Smooth muscle cell (in vitro differentiated cells): ENCODE data around the gene NFIB. TPM values are rescaled to one million over a fixed set of nuclear protein-coding genes. Genes with fewer than 3 reads are reported as not detected.

Experiments
- DNase-seq: peaks from one replicate; lab custom pipeline; 2025; ENCODE audit not compliant: unreplicated experiment; lab: John Stamatoyannopoulos, UW
- H2AFZ ChIP-seq: fragments of 200-600 bp; sonication (generic); 2 replicates; pipeline ENCODE4 v1.6.0; 2016; ENCODE audit warnings: antibody characterized with exemption, low read depth, mild to moderate bottlenecking
- H3F3A ChIP-seq: fragments of 200-600 bp; sonication (generic); 2 replicates; pipeline ENCODE4 v1.6.0; 2017; ENCODE audit warnings: antibody characterized with exemption, low read depth
- H3K27ac ChIP-seq: fragments of 200-600 bp; sonication (generic); 2 replicates; pipeline ENCODE4 v1.5.1; 2016; ENCODE audit warnings: low read depth, mild to moderate bottlenecking
- H3K27me3 ChIP-seq: fragments of 200-600 bp; sonication (generic); 2 replicates; pipeline ENCODE4 v1.6.1; 2016; ENCODE audit warnings: low read depth, mild to moderate bottlenecking
- H3K36me3 ChIP-seq: fragments of 200-600 bp; sonication (generic); 2 replicates; pipeline ENCODE4 v1.5.1; 2016; ENCODE audit warnings: low read depth
- H3K4me1 ChIP-seq: fragments of 200-600 bp; sonication (generic); 2 replicates; pipeline ENCODE4 v1.5.1; 2016; ENCODE audit warnings: low read depth
- H3K4me2 ChIP-seq: fragments of 200-600 bp; sonication (generic); 2 replicates; pipeline ENCODE4 v1.6.0; 2016; ENCODE audit warnings: mild to moderate bottlenecking
- H3K4me3 ChIP-seq: fragments of 200-600 bp; sonication (generic); 2 replicates; pipeline ENCODE4 v1.5.1; 2016; ENCODE audit warnings: mild to moderate bottlenecking
- H3K79me2 ChIP-seq: fragments of 200-600 bp; sonication (generic); 2 replicates; pipeline ENCODE4 v1.6.0; 2016; ENCODE audit warnings: low read depth, mild to moderate bottlenecking
- H3K9ac ChIP-seq: fragments of 200-600 bp; sonication (generic); 2 replicates; pipeline ENCODE4 v1.6.0; 2016; ENCODE audit warnings: low read depth
- H3K9me3 ChIP-seq: fragments of 200-600 bp; sonication (generic); replicated peaks from 2 replicates; pipeline ENCODE4 v1.5.1; 2016; ENCODE audit warnings: low read depth
- H4K20me1 ChIP-seq: fragments of 200-600 bp; sonication (generic); 2 replicates; pipeline ENCODE4 v1.6.0; 2016; ENCODE audit warnings: low read depth
- WGBS: methylation state at CpG from one replicate; pipeline ENCODE4 v1.1.7; 2016; ENCODE audit warnings: low lambda C conversion rate; 5-methylcytosine and 5-hydroxymethylcytosine counted together
- polyA plus RNA-seq: library from polyadenylated mRNA; unstranded; fragments of >200 nt; fragmentation: Nextera tagmentation; extraction: Ambion mirVana; gene quantifications from 2 replicates; pipeline ENCODE4 v1.2.1, GENCODE V29; 2016
- total RNA-seq: library from RNA; depleted of rRNA; stranded (reverse); fragments of >200 nt; gene quantifications from 2 replicates; pipeline ENCODE4 v1.2.3, GENCODE V29; 2014
- TF ChIP-seq, protein P1 (sequence below): fragments of 200-600 bp; sonication (generic); IDR thresholded peaks from 2 replicates; pipeline ENCODE4 v1.5.1; 2017; ENCODE audit warnings: borderline replicate concordance, mild to moderate bottlenecking, antibody characterized with exemption; ENCODE audit not compliant: insufficient read depth, poor library complexity, severe bottlenecking

Gene NFIB
- total and polyA plus RNA-seq, 2 experiments from 2014 or later, result 0.93 to 1.7 TPM

DNA sequence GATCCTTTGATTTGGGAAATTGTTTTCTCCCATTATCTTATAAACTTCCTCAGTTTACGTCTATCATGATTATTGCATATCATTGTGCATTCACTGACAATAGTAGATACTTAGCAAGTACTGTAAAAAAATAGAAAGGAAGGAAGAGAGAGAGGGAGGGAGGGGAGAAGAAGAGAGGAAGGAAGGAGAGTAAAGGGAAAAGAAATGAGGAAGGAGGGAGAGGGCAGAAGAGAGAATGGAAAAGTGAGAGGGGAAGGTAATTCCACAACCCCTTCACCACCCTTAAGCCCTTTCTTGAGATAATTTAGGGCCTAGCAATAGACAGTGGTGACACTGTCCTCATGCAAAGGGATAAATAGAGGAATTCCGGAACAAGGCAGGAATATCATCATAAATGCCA is 64.4 kb downstream of the NFIB start:
- no peak for DNase-seq
- H3K79me2 ChIP-seq, result no peaks in the 10 kb centered on the region
- no peaks in the 10 kb centered on the region for H3K9me3 ChIP-seq
- no peak overlapping the region for H3K4me3 ChIP-seq
- H3K9ac ChIP-seq, result no peak overlapping the region
- H3K27me3 ChIP-seq, result peaks cover 56% of the 10 kb centered on the region
- no peak overlapping the region for H3K4me2 ChIP-seq
- H3K27ac ChIP-seq, result no peak overlapping the region
- H3K36me3 ChIP-seq, result no peaks in the 10 kb centered on the region
- no peak overlapping the region for H2AFZ ChIP-seq
- TF ChIP-seq, protein P1, sequence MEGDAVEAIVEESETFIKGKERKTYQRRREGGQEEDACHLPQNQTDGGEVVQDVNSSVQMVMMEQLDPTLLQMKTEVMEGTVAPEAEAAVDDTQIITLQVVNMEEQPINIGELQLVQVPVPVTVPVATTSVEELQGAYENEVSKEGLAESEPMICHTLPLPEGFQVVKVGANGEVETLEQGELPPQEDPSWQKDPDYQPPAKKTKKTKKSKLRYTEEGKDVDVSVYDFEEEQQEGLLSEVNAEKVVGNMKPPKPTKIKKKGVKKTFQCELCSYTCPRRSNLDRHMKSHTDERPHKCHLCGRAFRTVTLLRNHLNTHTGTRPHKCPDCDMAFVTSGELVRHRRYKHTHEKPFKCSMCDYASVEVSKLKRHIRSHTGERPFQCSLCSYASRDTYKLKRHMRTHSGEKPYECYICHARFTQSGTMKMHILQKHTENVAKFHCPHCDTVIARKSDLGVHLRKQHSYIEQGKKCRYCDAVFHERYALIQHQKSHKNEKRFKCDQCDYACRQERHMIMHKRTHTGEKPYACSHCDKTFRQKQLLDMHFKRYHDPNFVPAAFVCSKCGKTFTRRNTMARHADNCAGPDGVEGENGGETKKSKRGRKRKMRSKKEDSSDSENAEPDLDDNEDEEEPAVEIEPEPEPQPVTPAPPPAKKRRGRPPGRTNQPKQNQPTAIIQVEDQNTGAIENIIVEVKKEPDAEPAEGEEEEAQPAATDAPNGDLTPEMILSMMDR, result no peak
- no peaks in the 10 kb centered on the region for H4K20me1 ChIP-seq
- 80% methylated on average over 2 of the region's 2 CpGs for WGBS
- H3F3A ChIP-seq, result peaks cover 3% of the 10 kb centered on the region
- H3K4me1 ChIP-seq, result peaks cover 7% of the 10 kb centered on the region

DNA sequence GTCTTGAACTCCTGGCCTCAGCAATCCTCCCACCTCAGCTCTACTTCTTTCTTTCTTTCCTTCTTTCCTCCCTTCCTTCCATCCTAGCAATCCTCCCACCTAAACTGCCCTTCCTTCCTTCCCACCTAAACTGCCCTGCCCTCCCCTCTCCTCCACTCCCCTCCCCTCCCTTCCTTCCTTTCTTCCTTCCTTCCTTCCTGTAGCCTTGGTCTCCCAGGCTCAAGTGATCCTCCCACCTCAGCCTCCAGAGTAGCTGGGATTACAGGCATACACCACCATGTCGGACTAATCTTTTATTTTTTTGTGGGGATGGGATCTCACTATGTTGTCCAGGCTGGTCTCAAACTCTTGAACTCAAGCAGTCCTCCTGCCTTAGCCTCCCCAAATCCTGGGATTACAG is 65.8 kb downstream of the NFIB start:
- H3K27me3 ChIP-seq, result peaks cover 49% of the 10 kb centered on the region
- WGBS, result 91% methylated on average over 1 of the region's 1 CpG
- no peak overlapping the region for H3K27ac ChIP-seq
- peaks cover 3% of the 10 kb centered on the region for H3F3A ChIP-seq
- no peak overlapping the region for H3K4me3 ChIP-seq
- no peak overlapping the region for H2AFZ ChIP-seq
- no peak for DNase-seq
- H3K4me2 ChIP-seq, result no peak overlapping the region
- H3K9ac ChIP-seq, result no peak overlapping the region
- H3K79me2 ChIP-seq, result no peaks in the 10 kb centered on the region
- TF ChIP-seq, protein P1, result no peak
- H3K9me3 ChIP-seq, result no peaks in the 10 kb centered on the region
- H3K36me3 ChIP-seq, result no peaks in the 10 kb centered on the region
- H3K4me1 ChIP-seq, result peaks cover 7% of the 10 kb centered on the region
- H4K20me1 ChIP-seq, result no peaks in the 10 kb centered on the region

DNA sequence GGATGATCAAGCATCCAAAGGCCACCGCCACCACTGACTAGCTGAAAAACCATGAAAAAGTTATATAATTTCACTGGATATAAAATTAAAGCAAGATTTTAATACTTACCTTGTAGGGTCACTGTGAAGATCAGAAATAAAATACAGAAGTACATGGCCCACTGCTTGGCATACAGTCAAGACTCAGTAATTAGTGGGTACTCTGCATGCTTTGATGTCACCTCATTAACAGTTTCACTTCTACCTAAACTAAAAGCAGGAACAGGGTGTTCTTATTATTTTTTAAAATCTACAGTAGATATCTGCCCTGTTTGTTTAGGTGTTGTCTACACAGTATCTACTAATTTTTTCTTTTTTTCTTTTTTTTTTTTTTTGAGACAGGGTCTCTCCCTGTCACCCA is 66.4 kb downstream of the NFIB start:
- H3K4me3 ChIP-seq, result no peak overlapping the region
- WGBS, result 92% methylated on average over 1 of the region's 1 CpG
- no peak overlapping the region for H3K4me2 ChIP-seq
- peaks cover 43% of the 10 kb centered on the region for H3K27me3 ChIP-seq
- no peak overlapping the region for H3K27ac ChIP-seq
- H3K36me3 ChIP-seq, result no peaks in the 10 kb centered on the region
- H3K4me1 ChIP-seq, result peaks cover 7% of the 10 kb centered on the region
- TF ChIP-seq, protein P1, result no peak
- no peak for DNase-seq
- no peaks in the 10 kb centered on the region for H3K79me2 ChIP-seq
- no peak overlapping the region for H3K9ac ChIP-seq
- no peaks in the 10 kb centered on the region for H4K20me1 ChIP-seq
- H3K9me3 ChIP-seq, result no peaks in the 10 kb centered on the region
- H2AFZ ChIP-seq, result no peak overlapping the region
- peaks cover 3% of the 10 kb centered on the region for H3F3A ChIP-seq

DNA sequence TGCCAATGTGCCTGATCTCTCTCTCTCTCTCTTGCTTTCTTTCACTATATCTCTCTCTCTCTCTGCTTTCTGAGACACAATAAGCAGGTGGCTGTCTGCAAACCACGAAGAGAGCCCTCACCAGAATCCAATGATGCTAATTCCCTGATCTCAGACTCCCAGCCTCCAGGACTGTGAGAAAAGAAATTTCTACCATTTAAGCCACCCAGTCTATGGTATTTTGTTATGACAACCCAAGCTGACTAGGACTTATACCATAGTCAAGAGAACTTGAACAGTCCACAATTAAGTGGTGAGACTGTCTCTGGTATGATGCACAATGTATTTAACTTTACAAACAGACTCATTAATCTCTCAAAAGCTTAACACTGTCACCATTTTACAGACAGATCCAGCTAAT is 67.0 kb downstream of the NFIB start:
- Histone ChIP-seq H3F3A (peaks cover 3% of the 10 kb centered on the region), H4K20me1 (no peaks in the 10 kb centered on the region), H3K4me1 (peaks cover 5% of the 10 kb centered on the region), H3K79me2 (no peaks in the 10 kb centered on the region), H3K9ac (no peak overlapping the region), H3K27me3 (peaks cover 41% of the 10 kb centered on the region), H3K4me3 (no peak overlapping the region), H3K36me3 (no peaks in the 10 kb centered on the region), H3K9me3 (no peaks in the 10 kb centered on the region), H3K4me2 (no peak overlapping the region), H2AFZ (no peak overlapping the region), H3K27ac (no peak overlapping the region)
- WGBS, result 61% methylated on average over 1 of the region's 1 CpG
- no peak for DNase-seq
- TF ChIP-seq, protein P1, result no peak
